Measurements from ENCODE around the gene ZNF777.
"Not testable (repeated sequence)": the region's sequence is repeated elsewhere in the genome, so short reads cannot be mapped to it uniquely, and the experiment has no call there.

Gene ZNF777

DNA sequence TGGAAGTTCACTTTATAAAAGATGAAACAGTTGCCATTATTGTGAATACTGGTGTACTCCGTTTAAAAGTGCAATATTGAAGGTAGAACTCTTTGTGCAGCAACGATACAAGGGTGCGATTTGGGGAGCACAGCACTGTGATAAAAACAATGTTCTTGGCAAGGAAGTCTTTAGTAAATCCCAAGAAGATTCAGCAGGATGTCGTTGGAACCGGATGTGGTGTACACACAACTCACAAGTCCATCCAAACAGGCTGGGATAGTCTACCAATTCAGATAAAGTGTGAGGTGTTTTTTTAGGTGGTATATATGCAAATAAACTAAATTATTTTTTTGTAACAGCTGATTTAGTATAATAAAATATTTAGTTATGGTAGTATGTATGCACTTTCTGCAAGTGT, 46.7 kb downstream of the ZNF777 start:
- Histone ChIP-seq H3K4me1 (ENCODE audit: control insufficient read depth in 1 of 2, insufficient read depth in 2 of 2, low read length in 2 of 2) (peaks cover 2 to 4% of the 10 kb centered on the region in 2 experiments), H4K8ac (ENCODE audit: low read depth, low read length) (no peak overlapping the region), H4K12ac (ENCODE audit: low read depth, low read length) (no peak overlapping the region), H3K4me2 (ENCODE audit: low read length) (no peak overlapping the region), H2BK5ac (ENCODE audit: low read depth, low read length, poor library complexity) (no peak overlapping the region), H3K9me3 (ENCODE audit: insufficient read depth, low read depth, low read length) (no peaks in the 10 kb centered on the region), H3K4me3 (ENCODE audit: low read depth, low read length) (no peak overlapping the region), H3K4ac (ENCODE audit: low read depth, low read length) (no peak overlapping the region), H3K14ac (ENCODE audit: low read length) (no peak overlapping the region), H4K91ac (ENCODE audit: low read depth, low read length) (no peak overlapping the region), H3K79me1 (ENCODE audit: low read length) (no peaks in the 10 kb centered on the region), H3K36me3 (ENCODE audit: control insufficient read depth in 1 of 2, insufficient read depth in 2 of 2, low read length in 2 of 2) (no peaks in the 10 kb centered on the region), H2AFZ (ENCODE audit: insufficient read depth, low read length, poor library complexity) (no peak overlapping the region), H3K27ac (ENCODE audit: low read depth, low read length) (no peak overlapping the region), H3K27me3 (ENCODE audit: insufficient read depth, low read length) (no peaks in the 10 kb centered on the region), H3K79me2 (ENCODE audit: control insufficient read depth, insufficient read depth, low read length, poor library complexity) (no peaks in the 10 kb centered on the region), H2BK12ac (ENCODE audit: low read length) (no peak overlapping the region), H3K23ac (ENCODE audit: low read length) (no peak overlapping the region), H3K18ac (ENCODE audit: low read length) (no peak overlapping the region), H2AK5ac (ENCODE audit: low read length) (no peak overlapping the region), H3K9ac (ENCODE audit: low read length) (no peak overlapping the region), H2BK120ac (ENCODE audit: insufficient read depth, low read length, poor library complexity) (no peak overlapping the region)
- no CpG with 5 or more reads among the region's 5 CpGs for WGBS (ENCODE audit: extremely low coverage, insufficient coverage, insufficient read length)
- no peak for DNase-seq

DNA sequence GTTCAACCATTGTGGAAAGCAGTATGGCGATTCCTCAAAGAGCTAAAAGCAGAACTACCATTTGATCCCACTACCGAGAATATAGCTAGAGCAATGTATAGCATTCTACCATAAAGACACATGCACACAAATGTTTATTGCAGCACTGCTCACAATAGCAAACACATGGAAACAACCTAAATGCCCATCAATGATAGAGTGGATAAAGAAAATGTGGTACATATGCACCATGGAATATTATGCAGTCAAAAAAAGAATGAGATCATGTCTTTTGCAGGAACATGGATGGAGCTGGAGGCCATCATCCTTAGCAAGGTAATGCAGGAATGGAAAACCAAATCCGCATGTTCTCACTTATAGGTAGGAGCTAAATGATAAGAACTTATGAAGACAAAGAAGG, 47.8 kb downstream of the ZNF777 start:
- H4K91ac ChIP-seq (ENCODE audit: low read depth, low read length); H3K9me3 ChIP-seq (ENCODE audit: insufficient read depth, low read depth, low read length); H2AK5ac ChIP-seq (ENCODE audit: low read length); H3K36me3 ChIP-seq (ENCODE audit: control insufficient read depth in 1 of 2, insufficient read depth in 2 of 2, low read length in 2 of 2); H3K79me2 ChIP-seq (ENCODE audit: control insufficient read depth, insufficient read depth, low read length, poor library complexity); H2BK5ac ChIP-seq (ENCODE audit: low read depth, low read length, poor library complexity); H3K27me3 ChIP-seq (ENCODE audit: insufficient read depth, low read length); H2AFZ ChIP-seq (ENCODE audit: insufficient read depth, low read length, poor library complexity); H4K8ac ChIP-seq (ENCODE audit: low read depth, low read length); H3K4me1 ChIP-seq (ENCODE audit: control insufficient read depth in 1 of 2, insufficient read depth in 2 of 2, low read length in 2 of 2); H3K4ac ChIP-seq (ENCODE audit: low read depth, low read length); H3K4me2 ChIP-seq (ENCODE audit: low read length); H2BK120ac ChIP-seq (ENCODE audit: insufficient read depth, low read length, poor library complexity); H3K18ac ChIP-seq (ENCODE audit: low read length); H3K14ac ChIP-seq (ENCODE audit: low read length); H3K23ac ChIP-seq (ENCODE audit: low read length); H2BK12ac ChIP-seq (ENCODE audit: low read length); H3K9ac ChIP-seq (ENCODE audit: low read length); H4K12ac ChIP-seq (ENCODE audit: low read depth, low read length); H3K27ac ChIP-seq (ENCODE audit: low read depth, low read length); H3K4me3 ChIP-seq (ENCODE audit: low read depth, low read length); DNase-seq; H3K79me1 ChIP-seq (ENCODE audit: low read length): not testable (repeated sequence)
- WGBS (ENCODE audit: extremely low coverage, insufficient coverage, insufficient read length) = no CpG with 5 or more reads among the region's 3 CpGs

DNA sequence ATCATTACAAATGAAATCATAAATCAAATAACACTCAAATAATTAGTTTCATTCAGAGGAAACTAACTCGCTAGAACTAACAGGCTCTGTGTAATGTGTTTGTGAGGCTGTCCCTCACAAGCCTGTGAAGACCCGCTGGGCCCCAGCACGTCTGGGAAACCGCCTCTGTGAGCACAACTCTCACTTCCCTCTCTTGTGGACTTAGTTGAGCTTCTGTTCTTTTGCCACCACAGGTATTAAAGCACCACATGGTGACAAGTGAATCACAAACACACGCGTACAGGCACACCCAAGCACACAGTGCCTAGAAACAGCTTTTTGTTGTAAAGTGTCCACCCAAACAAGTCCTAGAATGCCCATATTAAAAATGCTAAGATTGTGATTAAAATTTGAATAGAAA, 51.0 kb downstream of the ZNF777 start:
- no peak overlapping the region for H2AFZ ChIP-seq (ENCODE audit: insufficient read depth, low read length, poor library complexity)
- H3K4ac ChIP-seq (ENCODE audit: low read depth, low read length) = no peak overlapping the region
- H2BK12ac ChIP-seq (ENCODE audit: low read length) = no peak overlapping the region
- no CpG with 5 or more reads among the region's 6 CpGs for WGBS (ENCODE audit: extremely low coverage, insufficient coverage, insufficient read length)
- H4K8ac ChIP-seq (ENCODE audit: low read depth, low read length) = no peak overlapping the region
- no peak overlapping the region for H2AK5ac ChIP-seq (ENCODE audit: low read length)
- H3K79me1 ChIP-seq (ENCODE audit: low read length) = no peaks in the 10 kb centered on the region
- H4K91ac ChIP-seq (ENCODE audit: low read depth, low read length) = no peak overlapping the region
- no peaks in the 10 kb centered on the region for H3K27me3 ChIP-seq (ENCODE audit: insufficient read depth, low read length)
- H3K27ac ChIP-seq (ENCODE audit: low read depth, low read length) = no peak overlapping the region
- H3K9me3 ChIP-seq (ENCODE audit: insufficient read depth, low read depth, low read length) = no peaks in the 10 kb centered on the region
- H3K9ac ChIP-seq (ENCODE audit: low read length) = no peak overlapping the region
- H3K4me1 ChIP-seq (ENCODE audit: control insufficient read depth in 1 of 2, insufficient read depth in 2 of 2, low read length in 2 of 2) = no peaks in the 10 kb centered on the region
- H2BK5ac ChIP-seq (ENCODE audit: low read depth, low read length, poor library complexity) = no peak overlapping the region
- no peak for DNase-seq
- no peak overlapping the region for H3K4me2 ChIP-seq (ENCODE audit: low read length)
- no peak overlapping the region for H2BK120ac ChIP-seq (ENCODE audit: insufficient read depth, low read length, poor library complexity)
- H3K36me3 ChIP-seq (ENCODE audit: control insufficient read depth in 1 of 2, insufficient read depth in 2 of 2, low read length in 2 of 2) = no peaks in the 10 kb centered on the region
- no peak overlapping the region for H3K4me3 ChIP-seq (ENCODE audit: low read depth, low read length)
- no peak overlapping the region for H3K23ac ChIP-seq (ENCODE audit: low read length)
- no peak overlapping the region for H4K12ac ChIP-seq (ENCODE audit: low read depth, low read length)
- H3K79me2 ChIP-seq (ENCODE audit: control insufficient read depth, insufficient read depth, low read length, poor library complexity) = no peaks in the 10 kb centered on the region
- no peak overlapping the region for H3K14ac ChIP-seq (ENCODE audit: low read length)
- no peak overlapping the region for H3K18ac ChIP-seq (ENCODE audit: low read length)

DNA sequence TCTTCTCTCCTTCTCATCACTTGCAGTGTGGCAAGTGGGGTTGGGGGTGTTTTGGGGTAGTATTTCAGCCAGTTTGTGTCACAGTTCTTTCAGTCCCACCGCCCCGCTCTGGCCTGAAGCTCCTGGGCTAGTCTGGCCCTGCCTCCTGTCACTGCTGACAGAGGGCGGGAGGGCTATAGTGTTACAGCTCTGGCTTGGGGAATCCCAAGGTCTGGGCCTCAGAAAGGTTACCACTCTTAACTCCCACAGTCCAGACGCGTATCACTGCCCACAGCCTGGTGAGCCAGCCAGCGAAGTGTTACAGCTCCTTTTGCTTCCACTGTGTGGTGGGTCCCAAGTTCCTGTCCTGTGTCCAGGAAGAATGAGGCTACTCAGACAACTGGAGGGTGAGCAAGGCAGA, 56.0 kb downstream of the ZNF777 start:
- Histone ChIP-seq H3K4ac (ENCODE audit: low read depth, low read length) (no peak overlapping the region), H3K27me3 (ENCODE audit: insufficient read depth, low read length) (no peaks in the 10 kb centered on the region), H4K8ac (ENCODE audit: low read depth, low read length) (no peak overlapping the region), H3K9me3 (ENCODE audit: insufficient read depth, low read depth, low read length) (peaks cover 4% of the 10 kb centered on the region), H2BK120ac (ENCODE audit: insufficient read depth, low read length, poor library complexity) (no peak overlapping the region), H3K9ac (ENCODE audit: low read length) (no peak overlapping the region), H2AFZ (ENCODE audit: insufficient read depth, low read length, poor library complexity) (no peak overlapping the region), H3K18ac (ENCODE audit: low read length) (no peak overlapping the region), H3K79me1 (ENCODE audit: low read length) (no peaks in the 10 kb centered on the region), H4K91ac (ENCODE audit: low read depth, low read length) (no peak overlapping the region), H3K27ac (ENCODE audit: low read depth, low read length) (no peak overlapping the region), H4K12ac (ENCODE audit: low read depth, low read length) (no peak overlapping the region), H3K4me3 (ENCODE audit: low read depth, low read length) (no peak overlapping the region), H2AK5ac (ENCODE audit: low read length) (no peak overlapping the region), H3K23ac (ENCODE audit: low read length) (no peak overlapping the region), H3K4me2 (ENCODE audit: low read length) (no peak overlapping the region), H3K14ac (ENCODE audit: low read length) (no peak overlapping the region), H3K36me3 (ENCODE audit: control insufficient read depth in 1 of 2, insufficient read depth in 2 of 2, low read length in 2 of 2) (no peaks in the 10 kb centered on the region), H2BK12ac (ENCODE audit: low read length) (no peak overlapping the region), H3K4me1 (ENCODE audit: control insufficient read depth in 1 of 2, insufficient read depth in 2 of 2, low read length in 2 of 2) (no peaks in the 10 kb centered on the region), H3K79me2 (ENCODE audit: control insufficient read depth, insufficient read depth, low read length, poor library complexity) (no peaks in the 10 kb centered on the region), H2BK5ac (ENCODE audit: low read depth, low read length, poor library complexity) (no peak overlapping the region)
- no CpG with 5 or more reads among the region's 6 CpGs for whole genome bisulfite sequencing (ENCODE audit: extremely low coverage, insufficient coverage, insufficient read length)
- no peak for DNase-seq
